IPS-18a (cell line): ENCODE results near the gene KLF14.
"Not testable (repeated sequence)": the region's sequence is repeated elsewhere in the genome, so short reads cannot be mapped to it uniquely, and the experiment has no call there.

Experiments
- H3K27ac ChIP-seq: one replicate; pipeline ENCODE4 v1.5.1; 2013; ENCODE audit warnings: low read length
- H3K27me3 ChIP-seq: one replicate; pipeline ENCODE4 v1.6.1; 2013; ENCODE audit warnings: mild to moderate bottlenecking, low read length; ENCODE audit not compliant: control insufficient read depth, insufficient read depth
- H3K36me3 ChIP-seq: one replicate; pipeline ENCODE4 v1.6.1; 2013; ENCODE audit warnings: low read depth, low read length; ENCODE audit not compliant: control insufficient read depth
- H3K4me1 ChIP-seq: one replicate; pipeline ENCODE4 v1.6.1; 2013; ENCODE audit warnings: low read depth, low read length; ENCODE audit not compliant: control insufficient read depth
- H3K4me3 ChIP-seq: one replicate; pipeline ENCODE4 v1.5.1; 2013; ENCODE audit warnings: low read length
- H3K9ac ChIP-seq: one replicate; pipeline ENCODE4 v1.6.1; 2013; ENCODE audit warnings: mild to moderate bottlenecking, low read length, moderate library complexity
- H3K9me3 ChIP-seq: one replicate; pipeline ENCODE4 v1.6.1; 2013; ENCODE audit warnings: low read depth, low read length; ENCODE audit not compliant: control insufficient read depth

The KLF14 gene

GRCh38 chr7:130708001-130708400 lies 26.0 kb downstream of the KLF14 start:
- H3K9me3 ChIP-seq, result no peaks in the 10 kb centered on the region
- no peaks in the 10 kb centered on the region for H3K27me3 ChIP-seq
- no peak overlapping the region for H3K4me3 ChIP-seq
- H3K9ac ChIP-seq, result no peak overlapping the region
- no peak overlapping the region for H3K27ac ChIP-seq
- H3K36me3 ChIP-seq, result no peaks in the 10 kb centered on the region
- no peaks in the 10 kb centered on the region for H3K4me1 ChIP-seq

- Histone ChIP-seq H3K4me1 (no peaks in the 10 kb centered on the region), H3K4me3 (no peak overlapping the region), H3K36me3 (no peaks in the 10 kb centered on the region), H3K27ac (no peak overlapping the region), H3K9me3 (no peaks in the 10 kb centered on the region), H3K27me3 (no peaks in the 10 kb centered on the region), H3K9ac (no peak overlapping the region)
Measured at GRCh38 chr7:130703851-130704250, 30.2 kb downstream of the KLF14 start.

GRCh38 chr7:130701650-130702049 lies 32.4 kb downstream of the KLF14 start:
- no peak overlapping the region for H3K4me3 ChIP-seq
- no peaks in the 10 kb centered on the region for H3K27me3 ChIP-seq
- no peak overlapping the region for H3K9ac ChIP-seq
- H3K4me1 ChIP-seq, result no peaks in the 10 kb centered on the region
- H3K36me3 ChIP-seq, result no peaks in the 10 kb centered on the region
- no peak overlapping the region for H3K27ac ChIP-seq
- H3K9me3 ChIP-seq, result no peaks in the 10 kb centered on the region

GRCh38 chr7:130700760-130701159 lies 33.2 kb downstream of the KLF14 start:
- Histone ChIP-seq H3K9me3 (no peaks in the 10 kb centered on the region), H3K27me3 (no peaks in the 10 kb centered on the region), H3K9ac (no peak overlapping the region), H3K4me3 (no peak overlapping the region), H3K27ac (no peak overlapping the region), H3K36me3 (no peaks in the 10 kb centered on the region), H3K4me1 (no peaks in the 10 kb centered on the region)

GRCh38 chr7:130699686-130700085 lies 34.3 kb downstream of the KLF14 start:
- Histone ChIP-seq H3K4me3 (no peak overlapping the region), H3K4me1 (no peaks in the 10 kb centered on the region), H3K9ac (no peak overlapping the region), H3K9me3 (no peaks in the 10 kb centered on the region), H3K36me3 (no peaks in the 10 kb centered on the region), H3K27ac (no peak overlapping the region), H3K27me3 (no peaks in the 10 kb centered on the region)

GRCh38 chr7:130697820-130698219 lies 36.2 kb downstream of the KLF14 start:
- H3K36me3 ChIP-seq, result no peaks in the 10 kb centered on the region
- no peaks in the 10 kb centered on the region for H3K27me3 ChIP-seq
- H3K4me3 ChIP-seq, result no peak overlapping the region
- H3K27ac ChIP-seq, result no peak overlapping the region
- no peak overlapping the region for H3K9ac ChIP-seq
- H3K4me1 ChIP-seq, result no peaks in the 10 kb centered on the region
- no peaks in the 10 kb centered on the region for H3K9me3 ChIP-seq

- no peaks in the 10 kb centered on the region for H3K27me3 ChIP-seq
- H3K4me3 ChIP-seq, result no peak overlapping the region
Measured at GRCh38 chr7:130695840-130696239, 38.2 kb downstream of the KLF14 start.

GRCh38 chr7:130692396-130692795 lies 41.6 kb downstream of the KLF14 start:
- H3K27me3 ChIP-seq, H3K36me3 ChIP-seq, H3K9me3 ChIP-seq, H3K9ac ChIP-seq, H3K4me3 ChIP-seq, H3K27ac ChIP-seq, H3K4me1 ChIP-seq: not testable (repeated sequence)

More at GRCh38 chr7:130695840-130696239, 38.2 kb downstream of the KLF14 start:
- Histone ChIP-seq H3K36me3 (no peaks in the 10 kb centered on the region), H3K9ac (no peak overlapping the region), H3K9me3 (no peaks in the 10 kb centered on the region), H3K27ac (no peak overlapping the region), H3K4me1 (no peaks in the 10 kb centered on the region)

GRCh38 chr7:130689683-130690082 lies 44.3 kb downstream of the KLF14 start:
- H3K36me3 ChIP-seq, result no peaks in the 10 kb centered on the region
- H3K27ac ChIP-seq, result no peak overlapping the region
- H3K27me3 ChIP-seq, result no peaks in the 10 kb centered on the region
- H3K4me1 ChIP-seq, result no peaks in the 10 kb centered on the region
- H3K9ac ChIP-seq, result no peak overlapping the region
- H3K9me3 ChIP-seq, result peaks cover 2% of the 10 kb centered on the region
- no peak overlapping the region for H3K4me3 ChIP-seq

- H3K4me1 ChIP-seq, result no peaks in the 10 kb centered on the region
- no peak overlapping the region for H3K27ac ChIP-seq
- H3K4me3 ChIP-seq, result no peak overlapping the region
- H3K9me3 ChIP-seq, result no peaks in the 10 kb centered on the region
- H3K9ac ChIP-seq, result no peak overlapping the region
- H3K36me3 ChIP-seq, result no peaks in the 10 kb centered on the region
- H3K27me3 ChIP-seq, result no peaks in the 10 kb centered on the region
Measured at GRCh38 chr7:130683026-130683425, 51.0 kb downstream of the KLF14 start.
